ENCODE results near the gene MCCC2.

GRCh38 chr5:71621268-71621667 is 34.1 kb downstream of the MCCC2 start:
- TF ChIP-seq CTCF (IDR thresholded peaks at IDR 0.05) (no peak), EP300 (IDR thresholded peaks at IDR 0.05) (no peak)

Measured in tibial nerve (tissue), 4 donors.